H9 (cell line): ENCODE results near the gene COQ4. TPM values are rescaled to one million over a fixed set of nuclear protein-coding genes. Genes with fewer than 3 reads are reported as not detected.

Experiments used
- DNase-seq: peaks from one replicate; pipeline ENCODE4 v3.0.0-alpha.2; 2017
- H2AFZ ChIP-seq: one replicate; pipeline ENCODE4 v1.6.1; 2013; ENCODE audit warnings: mild to moderate bottlenecking, low read length, control low read depth, moderate library complexity
- H2AK5ac ChIP-seq: 2 replicates; pipeline ENCODE4 v1.6.1; 2013; ENCODE audit warnings: low read length, control low read depth, mixed read lengths; ENCODE audit not compliant: insufficient read length
- H2BK120ac ChIP-seq: one replicate; pipeline ENCODE4 v1.6.1; 2013; ENCODE audit warnings: low read depth, mild to moderate bottlenecking, low read length, control low read depth, inconsistent platforms; ENCODE audit not compliant: poor library complexity, severe bottlenecking
- H2BK12ac ChIP-seq: 2 replicates; pipeline ENCODE4 v1.6.1; 2013; ENCODE audit warnings: low read length, control low read depth, mixed read lengths, low read depth; ENCODE audit not compliant: insufficient read length
- H2BK15ac ChIP-seq: 2 replicates; pipeline ENCODE4 v1.6.1; 2013; ENCODE audit warnings: low read depth, low read length, control low read depth
- H2BK20ac ChIP-seq: one replicate; pipeline ENCODE4 v1.6.1; 2013; ENCODE audit warnings: low read depth, mild to moderate bottlenecking, low read length, control low read depth, inconsistent platforms; ENCODE audit not compliant: poor library complexity, severe bottlenecking
- H2BK5ac ChIP-seq: 2 replicates; pipeline ENCODE4 v1.6.1; 2013; ENCODE audit warnings: low read length, control low read depth, mixed read lengths; ENCODE audit not compliant: insufficient read length
- H3K14ac ChIP-seq: 2 replicates; pipeline ENCODE4 v1.6.1; 2013; ENCODE audit warnings: low read length, control low read depth; ENCODE audit not compliant: insufficient read depth
- H3K18ac ChIP-seq: 2 replicates; pipeline ENCODE4 v1.6.1; 2013; ENCODE audit warnings: low read depth, mild to moderate bottlenecking, mixed read lengths, low read length, control low read depth; ENCODE audit not compliant: insufficient read length
- H3K23ac ChIP-seq: 2 replicates; pipeline ENCODE4 v1.6.1; 2013; ENCODE audit warnings: low read length, control low read depth, mixed read lengths, low read depth; ENCODE audit not compliant: insufficient read length
- H3K23me2 ChIP-seq: 2 replicates; pipeline ENCODE4 v1.6.1; 2013; ENCODE audit warnings: low read depth, mild to moderate bottlenecking, mixed read lengths, low read length, control low read depth; ENCODE audit not compliant: insufficient read length, poor library complexity, severe bottlenecking
- H3K27ac ChIP-seq: 2 replicates; pipeline ENCODE4 v1.5.1; 2013; ENCODE audit warnings: low read length, control low read depth, mixed read lengths, low read depth; ENCODE audit not compliant: insufficient read length
- H3K27me3 ChIP-seq: 2 replicates; pipeline ENCODE4 v1.6.1; 2013; ENCODE audit warnings: low read length, control low read depth, inconsistent platforms; ENCODE audit not compliant: insufficient read depth
- H3K4ac ChIP-seq: 2 replicates; pipeline ENCODE4 v1.6.1; 2013; ENCODE audit warnings: low read depth, mild to moderate bottlenecking, control low read depth, inconsistent platforms, low read length, moderate library complexity
- H3K4me1 ChIP-seq: 2 replicates; pipeline ENCODE4 v1.6.1; 2013; ENCODE audit warnings: low read length, control low read depth, inconsistent platforms; ENCODE audit not compliant: insufficient read depth
- H3K4me2 ChIP-seq: 2 replicates; pipeline ENCODE4 v1.6.1; 2013; ENCODE audit warnings: low read length, control low read depth, mixed read lengths; ENCODE audit not compliant: insufficient read length, insufficient read depth
- H3K56ac ChIP-seq: 2 replicates; pipeline ENCODE4 v1.6.1; 2013; ENCODE audit warnings: low read depth, mild to moderate bottlenecking, mixed read lengths, low read length, control low read depth; ENCODE audit not compliant: insufficient read length
- H3K79me1 ChIP-seq: 2 replicates; pipeline ENCODE4 v1.6.1; 2013; ENCODE audit warnings: low read depth, mild to moderate bottlenecking, moderate library complexity, low read length, control low read depth, inconsistent platforms; ENCODE audit not compliant: insufficient read depth, poor library complexity, severe bottlenecking
- H3K79me2 ChIP-seq: 2 replicates; pipeline ENCODE4 v1.6.1; 2013; ENCODE audit warnings: low read length, control low read depth, inconsistent platforms; ENCODE audit not compliant: insufficient read depth
- H3K9ac ChIP-seq: 2 replicates; pipeline ENCODE4 v1.6.1; 2013; ENCODE audit warnings: low read length, control low read depth, mixed read lengths; ENCODE audit not compliant: insufficient read length; ENCODE audit errors: extremely low read depth
- H3K9me3 ChIP-seq: one replicate; pipeline ENCODE4 v1.6.1; 2013; ENCODE audit warnings: low read depth, low read length, inconsistent platforms; ENCODE audit not compliant: control insufficient read depth
- H3T11ph ChIP-seq: one replicate; pipeline ENCODE4 v1.6.1; 2013; ENCODE audit warnings: mild to moderate bottlenecking, low read length, control low read depth, inconsistent platforms
- H4K20me1 ChIP-seq: one replicate; pipeline ENCODE4 v1.6.1; 2013; ENCODE audit not compliant: control insufficient read depth, insufficient read length, insufficient read depth
- H4K5ac ChIP-seq: 2 replicates; pipeline ENCODE4 v1.6.1; 2013; ENCODE audit warnings: low read depth, mild to moderate bottlenecking, mixed read lengths, low read length, control low read depth; ENCODE audit not compliant: insufficient read length
- H4K8ac ChIP-seq: replicated peaks from 2 replicates; pipeline ENCODE4 v1.6.1; 2013; ENCODE audit warnings: low read length, control low read depth, mixed read lengths, low read depth; ENCODE audit not compliant: insufficient read length
- H4K91ac ChIP-seq: 2 replicates; pipeline ENCODE4 v1.6.1; 2013; ENCODE audit warnings: low read depth, mild to moderate bottlenecking, moderate library complexity, mixed read lengths, low read length, control low read depth; ENCODE audit not compliant: insufficient read length
- H3K27ac Mint-ChIP-seq, 3 experiments: 2 replicates in 2 of 3; 3 replicates in 1 of 3; pipeline ENCODE4 v1.8.0; 2020 to 2021; ENCODE audit warnings: mixed read lengths in 3 of 3, mild to moderate bottlenecking in 1 of 3, moderate library complexity in 1 of 3
- H3K27me3 Mint-ChIP-seq: 2 replicates; pipeline ENCODE4 v1.8.0; 2021; ENCODE audit warnings: low read depth, mild to moderate bottlenecking, moderate library complexity, mixed read lengths
- H3K36me3 Mint-ChIP-seq, 3 experiments: 2 replicates in 2 of 3; 3 replicates in 1 of 3; pipeline ENCODE4 v1.8.0; 2020 to 2021; ENCODE audit warnings: low read depth in 3 of 3, mixed read lengths in 3 of 3; ENCODE audit not compliant: insufficient read depth in 1 of 3
- H3K4me1 Mint-ChIP-seq, 2 experiments: 2 replicates each; pipeline ENCODE4 v1.8.0; 2020; ENCODE audit warnings: mixed read lengths in 2 of 2
- H3K4me3 Mint-ChIP-seq, 2 experiments: 2 replicates in 1 of 2; 3 replicates in 1 of 2; pipeline ENCODE4 v1.8.0; 2020 to 2021; ENCODE audit warnings: mild to moderate bottlenecking in 2 of 2, mixed read lengths in 2 of 2, moderate library complexity in 1 of 2
- H3K9me3 Mint-ChIP-seq, 2 experiments: 2 replicates in 1 of 2; 3 replicates in 1 of 2; pipeline ENCODE4 v1.8.0; 2020; ENCODE audit warnings: mild to moderate bottlenecking in 2 of 2, mixed read lengths in 2 of 2, moderate library complexity in 1 of 2
- CTCF ChIP-seq: fragments of 200-600 bp; sonication (generic); conservative IDR thresholded peaks from 3 replicates; pipeline ENCODE4 v1.8.0; 2021; ENCODE audit warnings: antibody characterized with exemption, mild to moderate bottlenecking
- WGBS: extraction: QIAGEN DNeasy Blood & Tissue Kit; methylation state at CpG from one replicate; pipeline ENCODE4 v1.1.7; 2013; ENCODE audit warnings: missing lambda C conversion rate, low lambda C conversion rate, mixed read lengths; ENCODE audit not compliant: insufficient read length; ENCODE audit errors: extremely low coverage; 5-methylcytosine and 5-hydroxymethylcytosine counted together
- total RNA-seq: library from RNA; stranded (reverse); gene quantifications from 2 replicates; pipeline ENCODE4 v1.2.1, GENCODE V29; 2021

The COQ4 gene
- total RNA-seq, 1 experiment from 2014 or later, result 38.4 TPM

- no peak overlapping the region for H2BK12ac ChIP-seq
- Mint-ChIP-seq H3K36me3 (no peaks in the 10 kb centered on the region), H3K4me1 (peaks cover 2 to 4% of the 10 kb centered on the region in 2 experiments), H3K27me3 (peaks cover 4% of the 10 kb centered on the region), H3K27ac (no peak overlapping the region; a peak in 2 of 7 replicates), H3K9me3 (no peaks in the 10 kb centered on the region), H3K4me3 (no peak overlapping the region)
- DNase-seq, result no peak
- H3K9me3 ChIP-seq, result no peaks in the 10 kb centered on the region
- no peak overlapping the region for H3K9ac ChIP-seq
- H4K8ac ChIP-seq, result no peak overlapping the region
- H3K27me3 ChIP-seq, result no peaks in the 10 kb centered on the region
- H2BK5ac ChIP-seq, result no peak overlapping the region
- no peak overlapping the region for H3K14ac ChIP-seq
- H2AFZ ChIP-seq, result no peak overlapping the region
- no peaks in the 10 kb centered on the region for H3K23me2 ChIP-seq
- H3K4me2 ChIP-seq, result no peak overlapping the region
- no peaks in the 10 kb centered on the region for H3K79me1 ChIP-seq
- no peak overlapping the region for H2BK15ac ChIP-seq
- no peaks in the 10 kb centered on the region for H3K4me1 ChIP-seq
- H3K56ac ChIP-seq, result no peak overlapping the region
- TF ChIP-seq CTCF, result no peak
- no peak overlapping the region for H3K4ac ChIP-seq
- no peak overlapping the region for H2BK120ac ChIP-seq
- H4K91ac ChIP-seq, result no peak overlapping the region
- no CpG with 5 or more reads among the region's 20 CpGs for WGBS
- no peaks in the 10 kb centered on the region for H4K20me1 ChIP-seq
- no peak overlapping the region for H2BK20ac ChIP-seq
- no peak overlapping the region for H4K5ac ChIP-seq
- H3K79me2 ChIP-seq, result no peaks in the 10 kb centered on the region
- no peak overlapping the region for H3K18ac ChIP-seq
- H3T11ph ChIP-seq, result no peak overlapping the region
- H3K27ac ChIP-seq, result no peak overlapping the region
- H2AK5ac ChIP-seq, result no peak overlapping the region
- H3K23ac ChIP-seq, result no peak overlapping the region
Observed at GRCh38 chr9:128298535-128299482, 23.8 kb upstream of the COQ4 start.
